A549 (cell line): ENCODE measurements around the gene TUBGCP5. TPM values are rescaled to one million over a fixed set of nuclear protein-coding genes. Genes with fewer than 3 reads are reported as not detected.
A peak's percentile ranks its signal among the peaks of the same experiment; 100 is the strongest.

Experiments
- ATAC-seq, 2 experiments: fragments of 200-7000 bp in 1 of 2; fragments of >200 bp in 1 of 2; cut with Nextera tagmentation in 1 of 2; cut with Tn5 transposase in 1 of 2; 3 replicates each; pipeline versions ENCODE4 v1.8.0 to v1.9.1; 2018 to 2020; ENCODE audit warnings: mild to moderate bottlenecking in 1 of 2, moderate library complexity in 1 of 2
- CTCF ChIA-PET: fragments of 300-600 bp; sonication (Branson Sonifier 250); formaldehyde crosslinking; extraction: SDS; loops from one replicate; lab custom pipeline; 2021; ENCODE audit warnings: antibody characterized with exemption, inconsistent platforms; lab: Yijun Ruan, JAX
- POLR2A ChIA-PET: fragments of 350-600 bp; formaldehyde crosslinking; extraction: SDS; loops from one replicate; lab custom pipeline; 2021; ENCODE audit warnings: antibody characterized with exemption, inconsistent platforms; lab: Yijun Ruan, JAX
- DNase-seq, 2 experiments: peaks; one replicate each; pipeline versions ENCODE4 v3.0.0 to v3.0.0-alpha.2; 2011 to 2016; ENCODE audit warnings: low read depth in 1 of 2, low spot score in 1 of 2
- FAIRE-seq: peaks from 2 replicates; lab custom pipeline; 2011; peaks lifted over from hg19 to GRCh38; lab: Jason Lieb, UNC
- H3K27ac ChIP-seq, 2 experiments: fragments of >200 bp; sonication (Bioruptor Twin); formaldehyde crosslinking; 3 replicates each; pipeline ENCODE4 v1.5.1; 2016 to 2017
- H3K4me1 ChIP-seq: fragments of >200 bp; sonication (Bioruptor Twin); formaldehyde crosslinking; 3 replicates; pipeline ENCODE4 v1.6.1; 2016
- H3K4me2 ChIP-seq: fragments of >200 bp; sonication (Bioruptor Twin); formaldehyde crosslinking; 3 replicates; pipeline ENCODE4 v1.6.1; 2016
- H3K4me3 ChIP-seq: fragments of >200 bp; sonication (Bioruptor Twin); formaldehyde crosslinking; 3 replicates; pipeline ENCODE4 v1.5.1; 2016
- H3K9me3 ChIP-seq: fragments of >200 bp; sonication (Bioruptor Twin); formaldehyde crosslinking; 3 replicates; pipeline ENCODE4 v1.6.1; 2016
- CHD2 ChIP-seq: fragments of 150-350 bp; IDR thresholded peaks from 2 replicates; pipeline ENCODE4 v1.6.1; 2014; ENCODE audit warnings: low read length; ENCODE audit not compliant: partially characterized antibody
- E2F6 ChIP-seq: IDR thresholded peaks from 2 replicates; pipeline ENCODE4 v1.6.1; 2012; ENCODE audit warnings: low read depth, borderline replicate concordance
- EHMT2 ChIP-seq: fragments of 200-600 bp; sonication (generic); IDR thresholded peaks from 2 replicates; pipeline ENCODE4 v1.6.1; 2016; ENCODE audit warnings: antibody characterized with exemption, low read depth, mild to moderate bottlenecking, moderate library complexity
- ESRRA ChIP-seq: fragments of 150-350 bp; IDR thresholded peaks from 2 replicates; pipeline ENCODE4 v1.6.1; 2014; ENCODE audit warnings: mild to moderate bottlenecking, low read length, borderline replicate concordance
- FOSB ChIP-seq: fragments of 250-450 bp; sonication (Bioruptor Pico); IDR thresholded peaks from 2 replicates; pipeline ENCODE4 v1.5.0; 2020; ENCODE audit warnings: mild to moderate bottlenecking, moderate library complexity
- HDAC2 ChIP-seq: fragments of 200-600 bp; sonication (generic); IDR thresholded peaks from 2 replicates; pipeline ENCODE4 v1.6.1; 2016
- HOXA7 ChIP-seq: fragments of 250-450 bp; sonication (Bioruptor Pico); IDR thresholded peaks from 2 replicates; pipeline ENCODE4 v1.5.0; 2020; ENCODE audit warnings: mild to moderate bottlenecking, moderate library complexity
- HOXB13 ChIP-seq: fragments of 250-450 bp; sonication (Bioruptor Pico); IDR thresholded peaks from 2 replicates; pipeline ENCODE4 v1.5.0; 2020; ENCODE audit warnings: low read depth, mild to moderate bottlenecking, moderate library complexity
- JUNB ChIP-seq: fragments of >200 bp; sonication (Bioruptor Twin); formaldehyde crosslinking; IDR thresholded peaks from 2 replicates; pipeline ENCODE4 v1.6.1; 2016
- KDM1A ChIP-seq: fragments of 200-600 bp; sonication (generic); IDR thresholded peaks from 2 replicates; pipeline ENCODE4 v1.6.1; 2016; ENCODE audit warnings: low read depth, mild to moderate bottlenecking
- KDM5A ChIP-seq: fragments of 200-600 bp; sonication (generic); IDR thresholded peaks from 2 replicates; pipeline ENCODE4 v1.6.1; 2016; ENCODE audit warnings: antibody characterized with exemption, mild to moderate bottlenecking
- MAFK ChIP-seq: fragments of 450-650 bp; IDR thresholded peaks from 2 replicates; pipeline ENCODE4 v1.6.1; 2014; ENCODE audit not compliant: partially characterized antibody
- MAX ChIP-seq: IDR thresholded peaks from 2 replicates; pipeline ENCODE4 v1.6.1; 2012
- MAZ ChIP-seq: fragments of 150-350 bp; IDR thresholded peaks from 2 replicates; pipeline ENCODE4 v1.6.1; 2014; ENCODE audit warnings: antibody characterized with exemption, low read depth, low read length, borderline replicate concordance
- NR3C1 ChIP-seq: fragments of >200 bp; sonication (Bioruptor Twin); formaldehyde crosslinking; IDR thresholded peaks from 3 replicates; pipeline ENCODE4 v1.6.1; 2017
- PBX3 ChIP-seq: IDR thresholded peaks from 2 replicates; pipeline ENCODE4 v1.6.1; 2012
- PHF8 ChIP-seq: fragments of 200-600 bp; sonication (generic); IDR thresholded peaks from 2 replicates; pipeline ENCODE4 v1.6.1; 2016; ENCODE audit warnings: low read depth, mild to moderate bottlenecking, antibody characterized with exemption, moderate library complexity, borderline replicate concordance
- POLR2A ChIP-seq: IDR thresholded peaks from 2 replicates; pipeline ENCODE4 v1.6.1; 2012; ENCODE audit warnings: mild to moderate bottlenecking, low read length
- RARB ChIP-seq: fragments of 250-450 bp; sonication (Bioruptor Pico); IDR thresholded peaks from 2 replicates; pipeline ENCODE4 v1.8.0; 2021; ENCODE audit warnings: mild to moderate bottlenecking, moderate library complexity
- RCOR1 ChIP-seq: fragments of 150-350 bp; IDR thresholded peaks from 2 replicates; pipeline ENCODE4 v1.6.1; 2014; ENCODE audit warnings: antibody characterized with exemption, low read length, low read depth
- RNF2 ChIP-seq: fragments of 200-600 bp; sonication (generic); IDR thresholded peaks from 2 replicates; pipeline ENCODE4 v1.6.1; 2016; ENCODE audit warnings: low read depth, mild to moderate bottlenecking, antibody characterized with exemption, moderate library complexity, borderline replicate concordance
- TP53 ChIP-seq: fragments of 250-450 bp; sonication (Bioruptor Pico); IDR thresholded peaks from 2 replicates; pipeline ENCODE4 v1.5.0; 2021; ENCODE audit warnings: mild to moderate bottlenecking, moderate library complexity
- USF2 ChIP-seq: fragments of 450-650 bp; IDR thresholded peaks from 2 replicates; pipeline ENCODE4 v1.6.1; 2014; ENCODE audit warnings: antibody characterized with exemption
- ZC3H11A ChIP-seq: fragments of 450-650 bp; IDR thresholded peaks from 2 replicates; pipeline ENCODE4 v1.6.1; 2014; ENCODE audit warnings: antibody characterized with exemption, mild to moderate bottlenecking
- ZSCAN20 ChIP-seq: fragments of 250-450 bp; sonication (Bioruptor Pico); IDR thresholded peaks from 2 replicates; pipeline ENCODE4 v1.8.0; 2022; ENCODE audit warnings: mild to moderate bottlenecking, moderate library complexity
- WGBS: methylation state at CpG from one replicate; pipeline ENCODE4 v1.1.6; 2017; ENCODE audit errors: missing lambda C conversion rate; 5-methylcytosine and 5-hydroxymethylcytosine counted together
- polyA plus RNA-seq, 4 experiments: library from polyadenylated mRNA; depleted of rRNA in 3 of 4; stranded (reverse); fragments of >200 nt; fragmentation: RNase III in 1 of 4; extraction: RNeasy Plus Mini Kit Qiagen cat#74134 plus additional on column Dnase treatment in 1 of 4; gene quantifications; 2 replicates in 3 of 4; 3 replicates in 1 of 4; pipeline ENCODE4 v1.2.3, GENCODE V29; 2011 to 2017

The TUBGCP5 gene
- polyA plus RNA-seq, 2 of the 4 experiments (the other 2 are of a cell fraction) = 26.3 to 41.0 TPM

- H3K4me2 ChIP-seq = peak overlapping the region; percentile 56
- ChIA-PET POLR2A (interaction anchor here (0.6 kb wide), 1 partner anchor 30 kb away, joined by 3 read pairs; the partner anchor contains the start of gene TUBGCP5), CTCF (interaction anchor here (0.6 to 1.5 kb wide), 9 partner anchors 8 to 397 kb away, joined by 3 to 5 read pairs (median 3); no protein-coding TSS in a partner anchor)
- peak overlapping the region; percentile 31; the same call in 2 of the 3 replicates for H3K4me3 ChIP-seq
- TF ChIP-seq FOSB (CRISPR knock-in tag) (no peak), PBX3 (no peak), E2F6 (no peak), ZC3H11A (no peak), HOXA7 (CRISPR knock-in tag) (no peak), ESRRA (no peak), HDAC2 (no peak), RNF2 (no peak), CHD2 (no peak), EHMT2 (no peak), ZSCAN20 (CRISPR knock-in tag) (no peak), MAX (no peak), RARB (CRISPR knock-in tag) (no peak)
- 38% methylated on average over 14 of the region's 20 CpGs for WGBS
- ATAC-seq (peak; percentile 81 to 92), DNase-seq (peak; percentile 48), FAIRE-seq (no peak)
- peak overlapping the region in 1 of 2 experiments; percentile 36; a peak in 2 of 6 replicates for H3K27ac ChIP-seq
- H3K9me3 ChIP-seq = peaks cover 12% of the 10 kb centered on the region; the same call in 2 of the 3 replicates
- peaks cover 12% of the 10 kb centered on the region; the same call in 1 of the 3 replicates for H3K4me1 ChIP-seq
These were observed 30.3 kb upstream of the TUBGCP5 start for GRCh38 chr15:23069496-23070166.

GRCh38 chr15:23067416-23067815 is 28.0 kb upstream of the TUBGCP5 start:
- ChIA-PET POLR2A (no interaction called here), CTCF (interaction anchor here (1.3 kb wide), 1 partner anchor 9 kb away, joined by 3 read pairs; no protein-coding TSS in a partner anchor)
- Histone ChIP-seq H3K4me1 (0 out of 3 replicates have a peak, but pooled peaks cover under 1% of the 10 kb centered on the region), H3K4me3 (no peak overlapping the region), H3K27ac (no peak overlapping the region), H3K4me2 (no peak overlapping the region), H3K9me3 (peaks cover 12% of the 10 kb centered on the region; the same call in 2 of the 3 replicates)
- TF ChIP-seq KDM1A (no peak), RCOR1 (no peak), MAZ (no peak), POLR2A (no peak), HOXA7 (CRISPR knock-in tag) (no peak), USF2 (no peak), JUNB (no peak), PBX3 (no peak), PHF8 (no peak), TP53 (no peak), HOXB13 (CRISPR knock-in tag) (no peak), NR3C1 (no peak), KDM5A (no peak), MAFK (no peak), ZSCAN20 (CRISPR knock-in tag) (no peak)
- no peak for ATAC-seq
- WGBS = 80% methylated on average over 15 of the region's 15 CpGs
- FAIRE-seq = no peak
- no peak for DNase-seq
